Loucy (cell line): ENCODE results near the gene EPHB1.
"Not testable (repeated sequence)": the region's sequence is repeated elsewhere in the genome, so short reads cannot be mapped to it uniquely, and the experiment has no call there.

Experiments
- H2AFZ ChIP-seq: fragments of 200-600 bp; sonication (generic); 2 replicates; pipeline ENCODE4 v1.6.0; 2016; ENCODE audit warnings: antibody characterized with exemption, mild to moderate bottlenecking, low read length, moderate library complexity
- H3F3A ChIP-seq: fragments of 200-600 bp; 2 replicates; pipeline ENCODE4 v1.6.0; 2016; ENCODE audit warnings: antibody characterized with exemption, low read depth, mild to moderate bottlenecking
- H3K27me3 ChIP-seq: fragments of 200-600 bp; sonication (generic); 2 replicates; pipeline ENCODE4 v1.6.1; 2014; ENCODE audit warnings: low read length, mild to moderate bottlenecking; ENCODE audit not compliant: insufficient read depth, poor library complexity, severe bottlenecking
- H3K36me3 ChIP-seq: fragments of 200-600 bp; sonication (generic); 2 replicates; pipeline ENCODE4 v1.6.1; 2016; ENCODE audit warnings: low read length; ENCODE audit not compliant: insufficient read depth
- H3K4me1 ChIP-seq: fragments of 200-600 bp; sonication (generic); 2 replicates; pipeline ENCODE4 v1.5.1; 2014; ENCODE audit warnings: low read length, mild to moderate bottlenecking; ENCODE audit not compliant: insufficient read depth, poor library complexity, severe bottlenecking
- H3K4me2 ChIP-seq: fragments of 200-600 bp; sonication (generic); 2 replicates; pipeline ENCODE4 v1.6.0; 2014; ENCODE audit warnings: antibody characterized with exemption, low read length, low read depth, mild to moderate bottlenecking; ENCODE audit not compliant: poor library complexity, severe bottlenecking
- H3K4me3 ChIP-seq: fragments of 200-600 bp; sonication (generic); 2 replicates; pipeline ENCODE4 v1.5.1; 2014; ENCODE audit warnings: low read length, mild to moderate bottlenecking, mixed read lengths; ENCODE audit not compliant: poor library complexity, severe bottlenecking
- H3K79me2 ChIP-seq: fragments of 200-600 bp; sonication (generic); 2 replicates; pipeline ENCODE4 v1.6.1; 2014; ENCODE audit warnings: low read length; ENCODE audit not compliant: insufficient read depth
- H3K9ac ChIP-seq: fragments of 200-600 bp; sonication (generic); 2 replicates; pipeline ENCODE4 v1.6.0; 2014; ENCODE audit warnings: mild to moderate bottlenecking, low read depth, low read length, moderate library complexity; ENCODE audit not compliant: poor library complexity, severe bottlenecking
- H3K9me2 ChIP-seq: fragments of 200-600 bp; sonication (generic); replicated peaks from 2 replicates; pipeline ENCODE4 v1.6.1; 2016; ENCODE audit warnings: low read depth, low read length, mixed read lengths
- H3K9me3 ChIP-seq: fragments of 200-600 bp; sonication (generic); 2 replicates; pipeline ENCODE4 v1.6.1; 2014; ENCODE audit warnings: mild to moderate bottlenecking, antibody characterized with exemption, low read length, low read depth; ENCODE audit not compliant: insufficient read depth
- H4K20me1 ChIP-seq: fragments of 200-600 bp; sonication (generic); 2 replicates; pipeline ENCODE4 v1.6.0; 2014; ENCODE audit warnings: antibody characterized with exemption, low read length, mild to moderate bottlenecking; ENCODE audit not compliant: insufficient read depth, poor library complexity, severe bottlenecking
- EZH2phosphoT487 ChIP-seq: fragments of 200-600 bp; IDR thresholded peaks from 2 replicates; pipeline ENCODE4 v1.6.1; 2018; ENCODE audit warnings: antibody characterized with exemption, mild to moderate bottlenecking, moderate library complexity, borderline replicate concordance
- TF ChIP-seq, protein P1 (sequence below): fragments of 200-600 bp; sonication (generic); conservative IDR thresholded peaks from 2 replicates; pipeline ENCODE4 v1.5.1; 2014; ENCODE audit warnings: mild to moderate bottlenecking, antibody characterized with exemption, low read length

EPHB1 gene

DNA sequence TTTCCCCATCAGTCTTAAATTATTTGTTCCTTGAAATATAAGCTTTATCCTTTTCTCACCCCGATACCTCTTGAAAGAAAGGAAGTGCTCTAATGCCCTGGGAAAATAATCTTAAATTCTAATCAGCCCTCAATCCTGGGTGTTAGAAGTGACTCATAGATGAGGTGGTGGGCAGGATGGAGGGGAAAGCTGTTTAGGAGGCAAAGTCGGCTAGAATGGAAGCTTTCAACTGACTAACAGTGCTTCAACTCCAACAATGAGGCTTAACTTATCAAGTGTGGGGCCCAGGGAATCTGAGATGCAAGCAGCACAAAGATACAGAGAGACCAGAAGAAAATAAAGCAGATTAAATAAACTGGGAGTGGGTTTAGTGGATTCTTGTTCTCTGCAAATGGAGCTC lies 175.8 kb downstream of the EPHB1 start:
- no peak for TF ChIP-seq EZH2phosphoT487
- TF ChIP-seq, protein P1, sequence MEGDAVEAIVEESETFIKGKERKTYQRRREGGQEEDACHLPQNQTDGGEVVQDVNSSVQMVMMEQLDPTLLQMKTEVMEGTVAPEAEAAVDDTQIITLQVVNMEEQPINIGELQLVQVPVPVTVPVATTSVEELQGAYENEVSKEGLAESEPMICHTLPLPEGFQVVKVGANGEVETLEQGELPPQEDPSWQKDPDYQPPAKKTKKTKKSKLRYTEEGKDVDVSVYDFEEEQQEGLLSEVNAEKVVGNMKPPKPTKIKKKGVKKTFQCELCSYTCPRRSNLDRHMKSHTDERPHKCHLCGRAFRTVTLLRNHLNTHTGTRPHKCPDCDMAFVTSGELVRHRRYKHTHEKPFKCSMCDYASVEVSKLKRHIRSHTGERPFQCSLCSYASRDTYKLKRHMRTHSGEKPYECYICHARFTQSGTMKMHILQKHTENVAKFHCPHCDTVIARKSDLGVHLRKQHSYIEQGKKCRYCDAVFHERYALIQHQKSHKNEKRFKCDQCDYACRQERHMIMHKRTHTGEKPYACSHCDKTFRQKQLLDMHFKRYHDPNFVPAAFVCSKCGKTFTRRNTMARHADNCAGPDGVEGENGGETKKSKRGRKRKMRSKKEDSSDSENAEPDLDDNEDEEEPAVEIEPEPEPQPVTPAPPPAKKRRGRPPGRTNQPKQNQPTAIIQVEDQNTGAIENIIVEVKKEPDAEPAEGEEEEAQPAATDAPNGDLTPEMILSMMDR = no peak
- H3K4me3 ChIP-seq = no peak overlapping the region
- H3K79me2 ChIP-seq = no peaks in the 10 kb centered on the region
- no peaks in the 10 kb centered on the region for H3K36me3 ChIP-seq
- H4K20me1 ChIP-seq = no peaks in the 10 kb centered on the region
- no peaks in the 10 kb centered on the region for H3K27me3 ChIP-seq
- H3K9ac ChIP-seq = no peak overlapping the region
- no peak overlapping the region for H3K4me2 ChIP-seq
- no peaks in the 10 kb centered on the region for H3K4me1 ChIP-seq
- H3K9me2 ChIP-seq = no peaks in the 10 kb centered on the region
- no peaks in the 10 kb centered on the region for H3F3A ChIP-seq
- no peak overlapping the region for H2AFZ ChIP-seq
- H3K9me3 ChIP-seq = no peaks in the 10 kb centered on the region

DNA sequence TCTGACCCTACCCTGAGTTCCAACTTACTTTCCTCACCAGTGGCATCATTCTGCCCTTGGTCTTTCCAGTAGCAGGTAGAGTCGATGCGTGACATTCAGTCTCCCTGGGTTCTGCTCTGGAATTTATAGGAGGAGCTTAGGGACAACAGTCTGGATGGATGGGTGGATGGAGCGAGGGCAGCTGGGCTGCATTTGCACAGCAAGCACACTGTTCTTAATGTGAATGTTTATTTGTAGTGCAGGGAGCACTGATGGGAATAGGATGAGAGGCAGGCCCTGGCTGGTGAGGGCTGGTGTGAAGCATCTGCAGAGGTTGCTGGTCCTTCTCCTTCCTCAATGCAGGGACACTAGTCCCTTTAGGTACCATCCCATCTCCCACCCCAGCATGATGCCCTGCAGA lies 176.2 kb downstream of the EPHB1 start:
- no peaks in the 10 kb centered on the region for H3K27me3 ChIP-seq
- H3K9me2 ChIP-seq = no peaks in the 10 kb centered on the region
- H3K36me3 ChIP-seq = no peaks in the 10 kb centered on the region
- H3K4me3 ChIP-seq = no peak overlapping the region
- H3K9me3 ChIP-seq = no peaks in the 10 kb centered on the region
- no peak for TF ChIP-seq EZH2phosphoT487
- TF ChIP-seq, protein P1 = no peak
- no peak overlapping the region for H3K4me2 ChIP-seq
- H4K20me1 ChIP-seq = no peaks in the 10 kb centered on the region
- H2AFZ ChIP-seq = no peak overlapping the region
- H3F3A ChIP-seq = no peaks in the 10 kb centered on the region
- no peaks in the 10 kb centered on the region for H3K4me1 ChIP-seq
- no peak overlapping the region for H3K9ac ChIP-seq
- no peaks in the 10 kb centered on the region for H3K79me2 ChIP-seq

DNA sequence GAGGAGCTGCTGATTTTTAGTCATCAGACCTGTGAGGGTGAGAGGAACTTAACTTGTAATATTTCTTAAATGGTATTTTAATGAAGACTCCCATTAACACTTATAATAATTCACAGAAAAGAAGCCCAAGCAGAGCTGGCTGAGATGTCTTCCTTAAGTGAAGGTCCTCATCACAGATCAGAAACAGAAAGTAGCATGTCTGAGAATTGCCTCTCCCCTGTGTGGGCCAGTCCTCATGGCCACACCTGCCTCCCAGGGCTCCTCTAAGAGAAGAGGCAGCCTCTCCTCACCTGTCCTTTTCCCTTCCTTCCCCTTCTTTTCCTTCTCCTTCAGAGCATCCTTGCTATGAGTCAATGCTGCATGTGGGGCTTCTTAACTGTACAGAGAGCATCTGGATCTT lies 176.8 kb downstream of the EPHB1 start:
- H3K4me2 ChIP-seq, H4K20me1 ChIP-seq, H3K27me3 ChIP-seq, H3K9me2 ChIP-seq, H3K4me3 ChIP-seq, H3K9me3 ChIP-seq, H2AFZ ChIP-seq, H3K36me3 ChIP-seq, H3K4me1 ChIP-seq, H3F3A ChIP-seq, H3K79me2 ChIP-seq, H3K9ac ChIP-seq: not testable (repeated sequence)

DNA sequence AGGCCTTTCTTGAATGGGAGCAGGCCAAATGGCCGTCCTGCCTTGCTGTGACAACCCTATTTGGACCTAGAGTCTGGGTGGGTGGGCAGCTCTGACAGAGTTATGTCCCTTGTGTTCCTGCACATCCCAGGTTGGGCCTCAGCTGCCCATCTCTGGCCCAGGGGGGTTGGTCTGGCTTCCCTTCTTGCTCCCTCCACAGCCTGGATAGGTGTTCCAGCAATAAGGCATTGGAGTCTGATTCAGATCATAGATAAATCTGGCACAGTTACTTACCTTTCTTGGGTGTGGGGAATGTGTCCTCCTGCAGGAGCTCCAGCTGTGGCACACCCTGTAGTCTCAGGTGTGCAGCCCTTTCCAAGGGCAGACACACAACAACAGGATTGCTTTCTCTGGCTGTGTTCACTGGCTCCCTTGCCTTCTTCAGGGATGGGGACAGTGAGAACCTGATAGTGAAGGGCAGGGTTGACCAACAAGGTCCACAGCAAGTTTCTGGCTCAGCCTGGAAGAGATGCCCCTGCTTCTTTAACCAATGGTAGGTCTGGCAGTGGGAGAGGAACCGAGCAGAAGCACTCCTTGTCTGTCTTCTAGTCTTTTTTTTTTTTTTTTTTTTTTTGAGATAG lies 177.9 kb downstream of the EPHB1 start:
- no peak overlapping the region for H3K4me2 ChIP-seq
- no peaks in the 10 kb centered on the region for H3F3A ChIP-seq
- H3K9me2 ChIP-seq = no peaks in the 10 kb centered on the region
- H3K9ac ChIP-seq = no peak overlapping the region
- TF ChIP-seq EZH2phosphoT487 = no peak
- TF ChIP-seq, protein P1 = no peak
- H3K36me3 ChIP-seq = no peaks in the 10 kb centered on the region
- H3K27me3 ChIP-seq = no peaks in the 10 kb centered on the region
- H3K4me1 ChIP-seq = no peaks in the 10 kb centered on the region
- no peaks in the 10 kb centered on the region for H4K20me1 ChIP-seq
- no peak overlapping the region for H2AFZ ChIP-seq
- H3K79me2 ChIP-seq = no peaks in the 10 kb centered on the region
- H3K4me3 ChIP-seq = no peak overlapping the region
- no peaks in the 10 kb centered on the region for H3K9me3 ChIP-seq
